ENCODE measurements around the gene LASP1.
"Not testable (repeated sequence)": the region's sequence is repeated elsewhere in the genome, so short reads cannot be mapped to it uniquely, and the experiment has no call there.

Gene LASP1

GRCh38 chr17:38898291-38898679 lies 28.4 kb downstream of the LASP1 start:
- no peak for DNase-seq
- intact Hi-C loops (cut with DNase I): no loop called here

- intact Hi-C loops (cut with DNase I): no loop called here
- peak in 2 of 42 donors; percentile 26 to 38 for DNase-seq
These were observed 29.0 kb downstream of the LASP1 start for GRCh38 chr17:38898812-38899348.

DNA sequence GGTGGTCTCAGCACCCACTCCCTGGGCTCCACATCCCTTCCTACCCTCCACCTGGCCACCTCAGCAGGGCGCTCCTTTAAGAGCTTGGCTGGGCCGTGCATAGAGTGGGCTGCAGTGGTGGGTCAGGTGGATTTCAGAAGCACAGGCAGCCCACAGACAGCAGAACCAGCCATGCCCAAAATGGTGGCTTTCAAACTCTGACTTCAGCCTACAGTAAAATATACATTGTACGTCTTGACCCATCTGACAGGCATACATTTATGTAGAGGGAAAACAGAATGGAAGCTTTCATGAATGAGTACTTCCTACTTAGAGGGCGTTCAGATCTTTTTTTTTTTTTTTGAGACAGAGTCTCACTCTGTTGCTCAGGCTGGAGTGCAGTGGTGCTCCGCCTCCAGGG lies 29.6 kb downstream of the LASP1 start:
- intact Hi-C loops (cut with DNase I): no loop called here
- no peak for DNase-seq

DNA sequence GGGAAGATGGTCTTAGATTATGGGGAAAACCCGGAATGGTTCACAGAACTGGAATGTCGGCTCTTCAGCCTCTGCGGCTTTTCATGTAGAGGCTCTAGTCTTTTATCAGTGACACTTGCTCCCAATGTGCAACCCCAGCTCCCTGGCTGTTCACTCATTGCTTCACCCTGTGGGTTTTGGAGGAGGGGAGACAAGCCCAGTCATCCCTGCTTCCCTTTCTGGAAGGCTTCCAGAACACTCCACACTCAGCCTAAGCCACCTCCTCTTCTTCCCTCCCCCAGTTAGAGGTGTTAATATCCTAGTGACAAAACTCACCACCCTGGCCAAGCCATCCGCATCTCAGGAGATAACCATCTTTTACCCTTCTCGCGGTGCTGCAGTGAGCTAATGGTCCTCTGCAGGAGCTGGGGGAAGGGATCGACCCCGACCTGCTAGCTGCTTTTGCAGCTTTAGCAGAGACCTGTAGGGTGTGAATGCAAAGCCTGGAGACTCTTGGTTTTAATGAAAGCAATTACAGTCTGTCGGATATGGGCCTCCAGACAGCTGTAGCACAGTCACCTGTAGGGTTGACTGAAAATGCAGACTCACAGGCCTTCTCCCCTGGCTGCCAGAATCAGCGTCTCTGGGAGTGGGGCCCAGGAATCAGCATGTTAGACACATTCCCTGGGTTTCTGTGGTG lies 31.3 kb downstream of the LASP1 start:
- intact Hi-C loops (cut with DNase I): no loop called here
- peak in 24 of 42 donors; percentile 26 to 75 (median 54) for DNase-seq

GRCh38 chr17:38903404-38903803 lies 33.5 kb downstream of the LASP1 start:
- intact Hi-C loops (cut with DNase I): no loop called here
- no peak for DNase-seq

DNA sequence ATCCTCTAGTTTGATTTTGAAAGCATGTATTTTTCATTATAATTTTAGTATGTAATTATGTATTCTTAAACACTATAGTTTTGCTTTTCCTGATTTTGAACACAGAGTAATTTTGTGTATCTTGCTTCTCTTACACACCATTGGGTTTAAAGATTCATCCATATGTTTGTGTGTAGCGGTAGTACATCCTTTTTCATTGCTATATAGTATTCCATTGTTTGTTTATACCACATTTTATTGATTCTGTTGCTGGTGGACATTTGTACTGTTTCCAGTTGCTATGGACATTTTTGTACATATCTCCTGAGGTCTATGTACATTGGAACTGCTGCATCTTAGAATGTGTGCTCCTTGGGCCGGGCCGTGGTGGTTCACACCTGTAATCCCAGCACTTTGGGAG lies 35.0 kb downstream of the LASP1 start:
- intact Hi-C loops (cut with DNase I): no loop called here
- no peak for DNase-seq

- intact Hi-C loops (cut with DNase I): no loop called here
- no peak for DNase-seq
These were observed 35.5 kb downstream of the LASP1 start for GRCh38 chr17:38905375-38905774.

GRCh38 chr17:38906460-38907228 lies 36.8 kb downstream of the LASP1 start:
- intact Hi-C loops (cut with DNase I): no loop called here
- DNase-seq: no peak

- DNase-seq: no peak
- intact Hi-C loops (cut with DNase I): no loop called here
These were observed 38.2 kb downstream of the LASP1 start for GRCh38 chr17:38907930-38908675.

DNA sequence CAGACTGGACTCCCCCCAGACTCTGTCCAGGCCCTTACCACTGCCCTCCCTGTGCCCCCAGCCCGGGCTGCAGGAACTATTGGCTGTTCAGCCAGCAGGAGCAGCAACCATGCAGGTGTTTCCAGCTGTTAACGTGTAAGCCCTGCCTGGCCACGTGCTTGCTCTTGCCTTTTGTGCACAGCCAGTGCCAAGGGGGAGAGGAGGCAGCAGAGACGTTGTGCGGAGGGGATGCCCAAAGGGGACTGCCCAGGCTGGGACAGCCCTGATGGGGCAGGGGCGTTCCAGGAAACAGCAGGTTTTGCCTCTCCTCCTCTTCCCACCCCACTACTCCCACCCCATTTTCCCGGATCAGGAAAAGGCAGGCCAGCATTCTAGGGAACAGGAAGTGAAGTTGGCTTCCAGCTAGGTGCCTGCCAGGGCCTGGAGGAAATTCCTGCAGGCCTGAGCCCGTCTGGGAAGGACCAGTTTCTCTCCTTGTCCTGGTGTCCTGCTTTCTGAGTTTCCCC lies 38.9 kb downstream of the LASP1 start:
- no peak for DNase-seq

DNA sequence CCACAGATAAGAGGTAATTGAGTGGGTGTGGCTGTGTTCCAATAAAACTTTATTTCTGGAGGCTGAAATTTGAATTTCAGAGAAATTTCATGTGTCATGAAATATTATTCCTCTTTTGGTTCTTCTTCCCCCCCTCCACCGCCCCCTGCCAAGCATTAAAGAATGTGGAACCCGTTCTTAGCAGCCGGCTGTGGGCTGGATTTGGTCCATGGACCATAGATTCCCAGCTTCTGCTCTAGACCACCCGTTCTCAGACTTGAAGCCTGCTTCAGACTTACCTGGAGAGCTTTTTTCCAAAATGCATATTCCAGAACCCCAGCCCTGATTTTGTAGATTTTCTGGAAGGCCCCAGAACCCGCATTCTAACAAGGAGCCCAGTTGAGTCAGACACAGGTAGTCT lies 40.5 kb downstream of the LASP1 start:
- intact Hi-C loops (cut with DNase I): no loop called here
- DNase-seq: peak in 3 of 42 donors; percentile 4 to 32 (median 6)

More for the DNA sequence above, 38.9 kb downstream of the LASP1 start:
- intact Hi-C loops (cut with DNase I): no loop called here

DNA sequence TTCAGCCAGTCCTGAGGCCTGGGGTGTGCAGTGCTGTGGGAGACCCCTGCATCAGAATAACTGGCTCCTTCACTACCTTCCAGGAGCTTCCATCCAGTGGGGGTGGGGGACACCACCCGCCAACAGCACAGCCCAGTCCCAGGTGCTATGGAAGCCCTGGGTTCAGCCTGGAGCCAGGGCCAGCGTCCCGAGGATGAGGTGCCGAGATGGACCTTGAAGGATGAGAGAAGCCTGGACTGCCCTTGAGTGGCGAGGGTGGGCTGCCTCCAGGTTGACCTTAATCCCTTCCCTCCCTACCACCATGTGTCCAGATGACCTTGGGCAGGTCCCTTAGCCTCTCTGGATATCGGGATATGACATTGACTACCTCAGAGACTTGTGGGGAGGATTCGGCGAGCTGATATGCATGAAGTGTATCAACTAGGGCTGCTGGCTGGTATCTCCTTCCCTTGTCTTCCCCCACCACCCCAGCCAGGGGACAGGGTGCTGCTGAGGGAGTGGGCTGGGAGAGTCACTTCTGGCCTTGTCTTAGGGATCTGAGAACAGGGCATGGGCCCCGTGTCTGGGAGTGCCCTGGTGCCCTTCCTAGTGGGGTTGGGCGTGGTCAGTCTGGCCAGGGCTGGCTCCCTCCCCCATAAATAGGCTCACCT lies 41.3 kb downstream of the LASP1 start:
- intact Hi-C loops (cut with DNase I): no loop called here
- DNase-seq: peak in 8 of 42 donors; percentile 2 to 24 (median 6)

- intact Hi-C loops (cut with DNase I): not testable (repeated sequence)
- peak in 6 of 42 donors; percentile 0 to 16 (median 6) for DNase-seq
These were observed 41.8 kb downstream of the LASP1 start for GRCh38 chr17:38911731-38912081.

GRCh38 chr17:38912221-38912813 lies 42.5 kb downstream of the LASP1 start:
- intact Hi-C loops (cut with DNase I): no loop called here
- peak in 14 of 42 donors; percentile 3 to 33 (median 12) for DNase-seq

GRCh38 chr17:38914741-38915638 lies 45.1 kb downstream of the LASP1 start:
- peak in 14 of 42 donors; percentile 2 to 40 (median 10) for DNase-seq
- intact Hi-C loops (cut with DNase I): no loop called here

DNA sequence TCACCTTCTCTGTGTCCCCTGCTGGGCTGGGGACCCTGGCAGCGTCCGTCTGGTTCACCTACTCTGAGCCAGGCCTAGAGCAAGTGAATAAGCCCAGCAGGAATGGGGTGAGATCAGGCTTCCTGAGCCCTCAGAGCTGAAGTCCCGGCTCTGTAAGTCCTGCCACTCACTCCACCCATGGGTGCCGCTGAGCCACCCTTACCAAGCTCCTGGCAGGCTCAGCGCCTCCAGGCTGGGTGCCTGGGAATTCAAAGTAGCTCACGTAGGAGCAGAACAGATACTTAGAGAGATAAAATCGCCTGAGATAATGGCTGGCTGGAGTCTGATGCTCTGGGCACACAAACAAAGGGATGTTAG lies 45.8 kb downstream of the LASP1 start:
- intact Hi-C loops (cut with DNase I): no loop called here
- peak in 12 of 42 donors; percentile 1 to 35 (median 16) for DNase-seq

GRCh38 chr17:38916771-38917170 lies 46.9 kb downstream of the LASP1 start:
- peak in 7 of 42 donors; percentile 1 to 28 (median 10) for DNase-seq
- intact Hi-C loops (cut with DNase I): no loop called here

- intact Hi-C loops (cut with DNase I): no loop called here
These were observed 47.4 kb downstream of the LASP1 start for GRCh38 chr17:38917259-38917658.

More at GRCh38 chr17:38917259-38917658, 47.4 kb downstream of the LASP1 start:
- peak in 19 of 42 donors; percentile 13 to 69 (median 35) for DNase-seq

All from head of caudate nucleus (tissue), 42 donors.